GM18870 (cell line): Measurements from ENCODE around the gene TPRG1.

Experiments used
- ATAC-seq: cut with Tn5 transposase; IDR thresholded peaks from one replicate; pipeline ENCODE4 v1.9.1; 2021; ENCODE audit warnings: moderate library complexity; ENCODE audit not compliant: unreplicated experiment

TPRG1 gene

GRCh38 chr3:189165092-189165612 is 6.6 kb upstream of the TPRG1 start:
- ATAC-seq, result no peak

GRCh38 chr3:189166321-189166720 is 5.5 kb upstream of the TPRG1 start:
- ATAC-seq, result no peak

- ATAC-seq, result no peak
Measured at GRCh38 chr3:189167027-189167766, 4.6 kb upstream of the TPRG1 start.

- ATAC-seq, result no peak
Measured at GRCh38 chr3:189168711-189169110, 3.1 kb upstream of the TPRG1 start.

- ATAC-seq, result no peak
Measured at GRCh38 chr3:189169728-189170127, 2.0 kb upstream of the TPRG1 start.

- no peak for ATAC-seq
Measured at GRCh38 chr3:189170559-189170958, 1.2 kb upstream of the TPRG1 start.

GRCh38 chr3:189172668-189173419 is 1.1 kb downstream of the TPRG1 start:
- no peak for ATAC-seq

GRCh38 chr3:189184566-189184965 is 12.8 kb downstream of the TPRG1 start:
- ATAC-seq, result no peak

- no peak for ATAC-seq
Measured at GRCh38 chr3:189186101-189186500, 14.3 kb downstream of the TPRG1 start.

GRCh38 chr3:189188466-189188865 is 16.7 kb downstream of the TPRG1 start:
- ATAC-seq, result no peak

GRCh38 chr3:189192725-189193124 is 21.0 kb downstream of the TPRG1 start:
- no peak for ATAC-seq

- no peak for ATAC-seq
Measured at GRCh38 chr3:189195302-189195701, 23.5 kb downstream of the TPRG1 start.

GRCh38 chr3:189202106-189202505 is 30.3 kb downstream of the TPRG1 start:
- ATAC-seq, result no peak

- no peak for ATAC-seq
Measured at GRCh38 chr3:189202583-189202982, 30.8 kb downstream of the TPRG1 start.

- ATAC-seq, result no peak
Measured at GRCh38 chr3:189204167-189204866, 32.5 kb downstream of the TPRG1 start.

GRCh38 chr3:189204937-189205336 is 33.2 kb downstream of the TPRG1 start:
- no peak for ATAC-seq

- no peak for ATAC-seq
Measured at GRCh38 chr3:189210251-189210770, 38.5 kb downstream of the TPRG1 start.

GRCh38 chr3:189212681-189213080 is 40.9 kb downstream of the TPRG1 start:
- ATAC-seq, result no peak

- no peak for ATAC-seq
Measured at GRCh38 chr3:189214651-189215050, 42.9 kb downstream of the TPRG1 start.

- ATAC-seq, result no peak
Measured at GRCh38 chr3:189222927-189223636, 51.3 kb downstream of the TPRG1 start.

GRCh38 chr3:189225431-189225830 is 53.7 kb downstream of the TPRG1 start:
- no peak for ATAC-seq
